Measurements from ENCODE around the gene FAM120AOS. TPM values are rescaled to one million over a fixed set of nuclear protein-coding genes. Genes with fewer than 3 reads are reported as not detected.

Gene FAM120AOS
- total and polyA plus RNA-seq, 2 of the 8 experiments (the other 6 are each of a cell fraction or from before 2014, with no cell fraction given): 29.6 to 37.6 TPM

- H4K8ac ChIP-seq (ENCODE audit: extremely low read depth, insufficient read depth, low read length): no peak overlapping the region
- POLR2A ChIA-PET (ENCODE audit: partially characterized antibody): no interaction called here
- H3K4me2 ChIP-seq (ENCODE audit: insufficient read depth in 1 of 2, low read depth in 2 of 2, low read length in 2 of 2): no peak overlapping the region
- CTCF ChIA-PET (ENCODE audit: partially characterized antibody): no interaction called here
- H3K27me3 ChIP-seq (replicated peaks in 1 of 4; ENCODE audit: control insufficient read depth in 3 of 4, extremely low read depth in 1 of 4, insufficient read depth in 3 of 4, low read length in 3 of 4): no peaks in the 10 kb centered on the region
- H3K9me3 ChIP-seq (ENCODE audit: insufficient read depth in 2 of 2, low read depth in 1 of 2, low read length in 1 of 2): no peaks in the 10 kb centered on the region
- no peak overlapping the region for H2BK15ac ChIP-seq (ENCODE audit: low read length)
- no peak overlapping the region for H2BK5ac ChIP-seq (ENCODE audit: low read depth, low read length)
- H2AFZ ChIP-seq (ENCODE audit: low read length): no peak overlapping the region
- peaks cover 4% of the 10 kb centered on the region for H3K79me1 ChIP-seq (ENCODE audit: low read depth, low read length)
- no peak overlapping the region for H3K18ac ChIP-seq (ENCODE audit: extremely low read depth, low read length)
- no peaks in the 10 kb centered on the region for H3K23me2 ChIP-seq (ENCODE audit: low read depth, low read length)
- no peak overlapping the region for H3K14ac ChIP-seq (ENCODE audit: insufficient read length)
- no peak overlapping the region for H3K23ac ChIP-seq (ENCODE audit: insufficient read length)
- H3K36me3 ChIP-seq (ENCODE audit: control insufficient read depth in 2 of 4, insufficient read depth in 4 of 4, low read length in 3 of 4): no peaks in the 10 kb centered on the region
- H2BK120ac ChIP-seq (replicated peaks; ENCODE audit: low read depth, low read length): no peak overlapping the region
- peaks cover 0 to 9% (median 5%) of the 10 kb centered on the region in 4 experiments; a peak in 3 of 7 replicates for H3K4me1 ChIP-seq (replicated peaks in 1 of 4; ENCODE audit: control insufficient read depth in 3 of 4, insufficient read depth in 4 of 4, low read length in 3 of 4)
- H4K5ac ChIP-seq (ENCODE audit: insufficient read length, low read depth, low read length): no peak overlapping the region
- no peak overlapping the region for H3K4ac ChIP-seq (replicated peaks; ENCODE audit: insufficient read length, low read depth, low read length)
- no peak overlapping the region for H2BK20ac ChIP-seq (ENCODE audit: low read length)
- no peak overlapping the region for H3K56ac ChIP-seq (replicated peaks; ENCODE audit: insufficient read length, low read depth, low read length)
- FAIRE-seq: no peak
- H3K27ac ChIP-seq (ENCODE audit: low read depth, low read length): no peak overlapping the region
- H4K91ac ChIP-seq (replicated peaks; ENCODE audit: insufficient read length, low read length): no peak overlapping the region
- no peak overlapping the region for H3K4me3 ChIP-seq (ENCODE audit: extremely low read depth in 1 of 4, insufficient read depth in 2 of 4, low read depth in 3 of 4, low read length in 4 of 4)
- H4K20me1 ChIP-seq (replicated peaks in 1 of 2; ENCODE audit: control insufficient read depth in 1 of 2, insufficient read depth in 2 of 2, low read length in 2 of 2): peaks cover 3 to 10% of the 10 kb centered on the region in 2 experiments
- H2AK5ac ChIP-seq (ENCODE audit: low read depth, low read length): no peak overlapping the region
- DNase-seq (ENCODE audit: low read depth in 1 of 2, low spot score in 2 of 2): no peak
- no peak overlapping the region for H2BK12ac ChIP-seq (ENCODE audit: low read depth, low read length)
- peaks cover 20 to 99% of the 10 kb centered on the region in 2 experiments for H3K79me2 ChIP-seq (ENCODE audit: control insufficient read depth in 1 of 2, insufficient read depth in 2 of 2, low read length in 2 of 2)
- no peak overlapping the region for H3K9ac ChIP-seq (replicated peaks in 1 of 4; ENCODE audit: extremely low read depth in 1 of 4, low read depth in 3 of 4, low read length in 3 of 4)
- TF ChIP-seq SIX5 (IDR thresholded peaks at IDR 0.05; ENCODE audit: low read depth, low read length) (no peak), CBX8 (IDR thresholded peaks at IDR 0.05; ENCODE audit: borderline replicate concordance, low read depth, low read length) (no peak), ASH2L (IDR thresholded peaks at IDR 0.05; ENCODE audit: low read length) (no peak), SIRT6 (IDR thresholded peaks at IDR 0.05; ENCODE audit: low read length) (no peak), KDM4A (IDR thresholded peaks at IDR 0.05; ENCODE audit: low read depth, low read length, severe bottlenecking) (no peak), CREB1 (IDR thresholded peaks at IDR 0.05) (no peak), ATF2 (IDR thresholded peaks at IDR 0.05; ENCODE audit: low read length) (no peak), POU5F1 (IDR thresholded peaks at IDR 0.05; ENCODE audit: low read depth, low read length) (no peak), CHD2 (IDR thresholded peaks at IDR 0.05; ENCODE audit: low read length) (no peak), CTCF (IDR thresholded peaks at IDR 0.05; ENCODE audit: control extremely low read depth in 1 of 3, insufficient read depth in 1 of 3, low read depth in 1 of 3, low read length in 3 of 3) (no peak), NANOG (IDR thresholded peaks at IDR 0.05; ENCODE audit: insufficient read depth, low read depth, low read length, poor library complexity, severe bottlenecking) (no peak), MAX (IDR thresholded peaks at IDR 0.05) (no peak)
Measured at GRCh38 chr9:93459432-93459847, 6.1 kb upstream of the FAM120AOS start.
